Fibroblast of the conjunctiva (primary cell): ENCODE measurements around the gene RNF114.
"Not testable (repeated sequence)": the region's sequence is repeated elsewhere in the genome, so short reads cannot be mapped to it uniquely, and the experiment has no call there.

ENCODE experiments used
- DNase-seq: peaks from one replicate; pipeline ENCODE4 v3.0.0-alpha.2; 2010; ENCODE audit warnings: low read depth

RNF114 gene

GRCh38 chr20:49985617-49986016 lies 49.4 kb downstream of the RNF114 start:
- no peak for DNase-seq

GRCh38 chr20:49986049-49986448 lies 49.9 kb downstream of the RNF114 start:
- DNase-seq: no peak

GRCh38 chr20:49987015-49987867 lies 51.0 kb downstream of the RNF114 start:
- DNase-seq: no peak

- DNase-seq: no peak
Measured at GRCh38 chr20:49987868-49988690, 51.9 kb downstream of the RNF114 start.

GRCh38 chr20:49989234-49990065 lies 53.3 kb downstream of the RNF114 start:
- DNase-seq: peak; percentile 68

GRCh38 chr20:49990271-49990720 lies 54.1 kb downstream of the RNF114 start:
- DNase-seq: no peak

- no peak for DNase-seq
Measured at GRCh38 chr20:49993301-49993751, 57.1 kb downstream of the RNF114 start.

GRCh38 chr20:49995586-49995985 lies 59.4 kb downstream of the RNF114 start:
- no peak for DNase-seq

GRCh38 chr20:49998478-49999188 lies 62.4 kb downstream of the RNF114 start:
- not testable (repeated sequence) for DNase-seq

- DNase-seq: no peak
Measured at GRCh38 chr20:49999329-49999728, 63.1 kb downstream of the RNF114 start.

- not testable (repeated sequence) for DNase-seq
Measured at GRCh38 chr20:50000548-50001222, 64.5 kb downstream of the RNF114 start.

GRCh38 chr20:50001784-50002311 lies 65.7 kb downstream of the RNF114 start:
- no peak for DNase-seq

- peak; percentile 41 for DNase-seq
Measured at GRCh38 chr20:50003253-50003656, 67.1 kb downstream of the RNF114 start.
